Activated CD8-positive, alpha-beta memory T cell treated with anti-CD3 and anti-CD28 coated beads, Interleukin-2, amount 50 U/mL, for 24 hours (primary cell): Measurements from ENCODE around the gene TAF7L.
"Not testable (repeated sequence)": the region's sequence is repeated elsewhere in the genome, so short reads cannot be mapped to it uniquely, and the experiment has no call there.

ENCODE experiments used
- DNase-seq: peaks from one replicate; pipeline ENCODE4 v3.0.0-alpha.2; 2020; ENCODE audit errors: extremely low read depth

TAF7L gene

GRCh38 chrX:101290957-101291603 lies at the start of gene TAF7L:
TSS of gene TAF7L (minus strand) at chrX:101291334. CDS start at chrX:101287543, 3,791 bp downstream.
- no peak for DNase-seq

GRCh38 chrX:101337776-101338271 lies 46.7 kb upstream of the TAF7L start:
- no peak for DNase-seq

- DNase-seq, result not testable (repeated sequence)
Measured at GRCh38 chrX:101334310-101334709, 43.2 kb upstream of the TAF7L start.

GRCh38 chrX:101326600-101326999 lies 35.5 kb upstream of the TAF7L start:
- not testable (repeated sequence) for DNase-seq

- DNase-seq, result no peak
Measured at GRCh38 chrX:101303790-101304189, 12.7 kb upstream of the TAF7L start.

GRCh38 chrX:101295603-101296002 lies 4.5 kb upstream of the TAF7L start:
- not testable (repeated sequence) for DNase-seq

GRCh38 chrX:101287402-101287801 lies 3.7 kb downstream of the TAF7L start:
- no peak for DNase-seq

- DNase-seq, result no peak
Measured at GRCh38 chrX:101276238-101276637, 14.9 kb downstream of the TAF7L start.

GRCh38 chrX:101274198-101274597 lies 16.9 kb downstream of the TAF7L start:
- DNase-seq, result no peak

GRCh38 chrX:101265869-101266428 lies 25.2 kb downstream of the TAF7L start:
- no peak for DNase-seq

- DNase-seq, result no peak
Measured at GRCh38 chrX:101263766-101264165, 27.4 kb downstream of the TAF7L start.

GRCh38 chrX:101262590-101262989 lies 28.5 kb downstream of the TAF7L start:
- DNase-seq, result no peak

- no peak for DNase-seq
Measured at GRCh38 chrX:101260435-101260834, 30.7 kb downstream of the TAF7L start.

GRCh38 chrX:101258259-101258581 lies 32.9 kb downstream of the TAF7L start:
- DNase-seq, result no peak

GRCh38 chrX:101257448-101258258 lies 33.5 kb downstream of the TAF7L start:
- DNase-seq, result no peak

GRCh38 chrX:101252634-101253033 lies 38.5 kb downstream of the TAF7L start:
- DNase-seq, result no peak

- no peak for DNase-seq
Measured at GRCh38 chrX:101241531-101241930, 49.6 kb downstream of the TAF7L start.

- DNase-seq, result no peak
Measured at GRCh38 chrX:101237041-101237440, 54.1 kb downstream of the TAF7L start.

- DNase-seq, result no peak
Measured at GRCh38 chrX:101232316-101232715, 58.8 kb downstream of the TAF7L start.

GRCh38 chrX:101231080-101231479 lies 60.1 kb downstream of the TAF7L start:
- DNase-seq, result no peak

GRCh38 chrX:101230636-101231035 lies 60.5 kb downstream of the TAF7L start:
- no peak for DNase-seq

- no peak for DNase-seq
Measured at GRCh38 chrX:101229170-101229569, 62.0 kb downstream of the TAF7L start.

GRCh38 chrX:101223226-101223625 lies 67.9 kb downstream of the TAF7L start:
- no peak for DNase-seq
